NOMO-1 treated with DMSO at 0.1 percent for 48 hours (cell line): ENCODE results near the gene DARS1.
"Not testable (repeated sequence)": the region's sequence is repeated elsewhere in the genome, so short reads cannot be mapped to it uniquely, and the experiment has no call there.

Source experiments
- DNase-seq: peaks from one replicate; lab custom pipeline; 2025; ENCODE audit not compliant: unreplicated experiment; lab: John Stamatoyannopoulos, UW

The DARS1 gene

GRCh38 chr2:135985826-135986393 lies 484 bp upstream of the DARS1 start:
- DNase-seq: peak; percentile 83

- DNase-seq: no peak
Measured at GRCh38 chr2:135984199-135985017, 1.0 kb downstream of the DARS1 start.

GRCh38 chr2:135980434-135981079 lies 4.9 kb downstream of the DARS1 start:
- peak; percentile 88 for DNase-seq

GRCh38 chr2:135975702-135976101 lies 9.7 kb downstream of the DARS1 start:
- no peak for DNase-seq

- DNase-seq: no peak
Measured at GRCh38 chr2:135974036-135974435, 11.4 kb downstream of the DARS1 start.

GRCh38 chr2:135969655-135970387 lies 15.6 kb downstream of the DARS1 start:
- no peak for DNase-seq

GRCh38 chr2:135965756-135966155 lies 19.7 kb downstream of the DARS1 start:
- no peak for DNase-seq

- not testable (repeated sequence) for DNase-seq
Measured at GRCh38 chr2:135964404-135964803, 21.0 kb downstream of the DARS1 start.

GRCh38 chr2:135963841-135964240 lies 21.6 kb downstream of the DARS1 start:
- DNase-seq: no peak

- DNase-seq: no peak
Measured at GRCh38 chr2:135962366-135963123, 22.9 kb downstream of the DARS1 start.

- DNase-seq: no peak
Measured at GRCh38 chr2:135960656-135961551, 24.5 kb downstream of the DARS1 start.

GRCh38 chr2:135960150-135960549 lies 25.3 kb downstream of the DARS1 start:
- no peak for DNase-seq

GRCh38 chr2:135958927-135959326 lies 26.5 kb downstream of the DARS1 start:
- not testable (repeated sequence) for DNase-seq

- DNase-seq: no peak
Measured at GRCh38 chr2:135954020-135954601, 31.3 kb downstream of the DARS1 start.

- DNase-seq: peak; percentile 21
Measured at GRCh38 chr2:135952891-135953290, 32.5 kb downstream of the DARS1 start.

- no peak for DNase-seq
Measured at GRCh38 chr2:135951041-135951583, 34.3 kb downstream of the DARS1 start.

- no peak for DNase-seq
Measured at GRCh38 chr2:135949451-135950234, 35.8 kb downstream of the DARS1 start.

GRCh38 chr2:135948642-135949355 lies 36.6 kb downstream of the DARS1 start:
- DNase-seq: no peak
